ENCODE measurements around the gene EPYC. TPM values are rescaled to one million over a fixed set of nuclear protein-coding genes. Genes with fewer than 3 reads are reported as not detected.

EPYC gene
- total and polyA plus RNA-seq, 2 of the 4 experiments (the other 2 are of a cell fraction): not detected

GRCh38 chr12:90974286-90974685, 30.5 kb downstream of the EPYC start:
- Histone ChIP-seq H3K18ac (ENCODE audit: low read depth, low read length) (peak overlapping the region; percentile 93; the same call in 1 of the 2 replicates), H2AK5ac (ENCODE audit: low read depth, low read length) (no peak overlapping the region), H2BK5ac (ENCODE audit: low read depth, low read length, poor library complexity, severe bottlenecking) (peak overlapping the region; percentile 90), H3K9me3 (ENCODE audit: control insufficient read depth, insufficient read depth, low read length) (no peaks in the 10 kb centered on the region), H4K8ac (ENCODE audit: low read depth in 2 of 2, low read length in 2 of 2) (peak overlapping the region; percentile 66 to 82), H3K9ac (ENCODE audit: low read depth, low read length) (no peak overlapping the region), H3K23ac (ENCODE audit: low read depth, low read length) (peak overlapping the region; percentile 71; the same call in 1 of the 2 replicates), H3K36me3 (ENCODE audit: control insufficient read depth, insufficient read depth, low read length) (no peaks in the 10 kb centered on the region), H3K14ac (replicated peaks; ENCODE audit: low read depth, low read length) (peak overlapping the region; percentile 64), H4K20me1 (ENCODE audit: insufficient read depth, low read length) (no peaks in the 10 kb centered on the region), H3K4me1 (ENCODE audit: control insufficient read depth, insufficient read depth, low read length) (peaks cover 14% of the 10 kb centered on the region), H2BK20ac (ENCODE audit: low read depth, low read length) (peak overlapping the region; percentile 58), H4K5ac (ENCODE audit: low read depth, low read length) (peak overlapping the region; percentile 75; the same call in 1 of the 2 replicates), H2AK9ac (replicated peaks; ENCODE audit: low read depth, low read length, poor library complexity) (no peak overlapping the region), H3K27ac (ENCODE audit: insufficient read depth, low read length) (no peak overlapping the region; the same call in 1 of the 2 replicates), H2BK120ac (ENCODE audit: low read depth, low read length) (peak overlapping the region; percentile 54), H3K56ac (ENCODE audit: extremely low read depth, insufficient read depth, low read length) (peak overlapping the region; percentile 46; the same call in 1 of the 2 replicates), H3K4ac (ENCODE audit: low read depth, low read length) (peak overlapping the region; percentile 39; the same call in 1 of the 2 replicates), H3K79me1 (ENCODE audit: low read depth in 1 of 2, low read length in 2 of 2) (no peaks in the 10 kb centered on the region), H3K4me3 (ENCODE audit: insufficient read depth, low read depth, low read length) (no peak overlapping the region), H3K9me1 (ENCODE audit: insufficient read depth, low read length) (0 out of 2 replicates have a peak, but pooled peaks cover 4% of the 10 kb centered on the region), H2AFZ (replicated peaks; ENCODE audit: low read length, poor library complexity) (no peak overlapping the region), H2BK15ac (ENCODE audit: low read depth, low read length) (peak overlapping the region; percentile 33; the same call in 2 of the 3 replicates), H3K4me2 (ENCODE audit: low read depth, low read length) (peak overlapping the region; percentile 35; the same call in 1 of the 2 replicates), H4K91ac (ENCODE audit: insufficient read depth, low read depth, low read length) (peak overlapping the region; percentile 72; the same call in 1 of the 2 replicates), H3K27me3 (ENCODE audit: control insufficient read depth, insufficient read depth, low read length) (no peaks in the 10 kb centered on the region)
- TF ChIP-seq MAFK (IDR thresholded peaks at IDR 0.05; ENCODE audit: low read depth, low read length) (no peak), BHLHE40 (IDR thresholded peaks at IDR 0.05; ENCODE audit: low read depth, low read length) (no peak), POLR2A (IDR thresholded peaks at IDR 0.05; ENCODE audit: low read depth, low read length) (no peak), RFX5 (IDR thresholded peaks at IDR 0.05; ENCODE audit: low read depth, low read length) (no peak), MAZ (IDR thresholded peaks at IDR 0.05; ENCODE audit: borderline replicate concordance, low read depth, low read length) (no peak), CHD1 (IDR thresholded peaks at IDR 0.05; ENCODE audit: low read depth, low read length) (no peak), NFE2L2 (IDR thresholded peaks at IDR 0.05; ENCODE audit: low read depth, low read length) (no peak), MXI1 (IDR thresholded peaks at IDR 0.05; ENCODE audit: borderline replicate concordance, low read depth, low read length) (no peak), SMC3 (IDR thresholded peaks at IDR 0.05; ENCODE audit: low read depth, low read length) (no peak)
- dilution Hi-C loops (cut with HindIII; ENCODE audit: low sequenced_read_pairs, unreplicated experiment) (no loop called here), in situ Hi-C loops (cut with MboI; ENCODE audit: low sequenced_read_pairs) (loop anchor here (5.0 to 25.0 kb wide), 2 partner anchors 378 to 1663 kb away; no protein-coding TSS in a partner anchor), intact Hi-C loops (cut with micrococcal nuclease) (no loop called here)
- CTCF ChIA-PET: interaction anchor here (1.4 kb wide), 1 partner anchor 381 kb away, joined by 3 read pairs; no protein-coding TSS in a partner anchor
- DNase-seq (peak; percentile 72), ATAC-seq (ENCODE audit: low read depth) (peak; percentile 50)
- POLR2A ChIA-PET (ENCODE audit: unreplicated experiment): no interaction called here
- no TSS peak for BruUV-seq (replicated peaks)

Data from IMR-90 (cell line).